WTC11 (cell line): Measurements from ENCODE around the gene MED12L. TPM values are rescaled to one million over a fixed set of nuclear protein-coding genes. Genes with fewer than 3 reads are reported as not detected.

ENCODE experiments used
- ATAC-seq: fragments of 200-7000 bp; cut with Tn5 transposase; 2 replicates; pipeline ENCODE4 v1.10.0; 2021; ENCODE audit warnings: mild to moderate bottlenecking, moderate library complexity
- CTCF ChIA-PET: fragments of 300-600 bp; sonication (Branson Sonifier 250); formaldehyde crosslinking; loops from one replicate; lab custom pipeline; 2021; ENCODE audit warnings: antibody characterized with exemption; lab: Charles Lee
- POLR2A ChIA-PET: fragments of 350-600 bp; sonication (Branson Sonifier 250); formaldehyde crosslinking; loops from one replicate; lab custom pipeline; 2021; ENCODE audit warnings: antibody characterized with exemption; lab: Charles Lee
- DNase-seq: peaks from one replicate; pipeline ENCODE4 v3.0.0; 2021; ENCODE audit warnings: low spot score
- H3K27ac Mint-ChIP-seq: 2 replicates; pipeline ENCODE4 v1.8.0; 2021; ENCODE audit warnings: mixed read lengths
- H3K27me3 Mint-ChIP-seq: 2 replicates; pipeline ENCODE4 v1.8.0; 2021; ENCODE audit warnings: low read depth, mild to moderate bottlenecking, moderate library complexity, mixed read lengths
- H3K36me3 Mint-ChIP-seq: 2 replicates; pipeline ENCODE4 v1.8.0; 2021; ENCODE audit warnings: mixed read lengths
- H3K4me1 Mint-ChIP-seq: 2 replicates; pipeline ENCODE4 v1.8.0; 2022; ENCODE audit warnings: mixed read lengths
- H3K4me3 Mint-ChIP-seq: 2 replicates; pipeline ENCODE4 v1.8.0; 2021; ENCODE audit warnings: mild to moderate bottlenecking, moderate library complexity, mixed read lengths
- H3K9me3 Mint-ChIP-seq: 2 replicates; pipeline ENCODE4 v1.8.0; 2021; ENCODE audit warnings: mixed read lengths
- ATF1 ChIP-seq: sonication (generic); formaldehyde crosslinking; IDR thresholded peaks from 2 replicates; pipeline ENCODE4 v1.8.1; 2023; ENCODE audit warnings: mild to moderate bottlenecking, moderate library complexity, missing genetic modification reagents
- CBFB ChIP-seq: sonication (generic); formaldehyde crosslinking; IDR thresholded peaks from 2 replicates; pipeline ENCODE4 v1.8.1; 2022; ENCODE audit warnings: mild to moderate bottlenecking, low read depth, missing genetic modification reagents
- CREM ChIP-seq: sonication (generic); formaldehyde crosslinking; IDR thresholded peaks from 2 replicates; pipeline ENCODE4 v1.8.1; 2022; ENCODE audit warnings: mild to moderate bottlenecking, missing genetic modification reagents, moderate library complexity
- ESRRA ChIP-seq: sonication (generic); formaldehyde crosslinking; IDR thresholded peaks from 2 replicates; pipeline ENCODE4 v1.8.1; 2022; ENCODE audit warnings: mild to moderate bottlenecking, missing genetic modification reagents, borderline replicate concordance
- FOXP1 ChIP-seq: sonication (generic); formaldehyde crosslinking; IDR thresholded peaks from 2 replicates; pipeline ENCODE4 v1.8.0; 2022; ENCODE audit warnings: missing genetic modification reagents, mild to moderate bottlenecking, moderate library complexity, borderline replicate concordance
- GABPB1 ChIP-seq: sonication (generic); formaldehyde crosslinking; IDR thresholded peaks from 2 replicates; pipeline ENCODE4 v1.8.1; 2023; ENCODE audit warnings: mild to moderate bottlenecking, missing genetic modification reagents
- GTF2I ChIP-seq: fragments of 250-450 bp; sonication (Bioruptor Pico); conservative IDR thresholded peaks from 2 replicates; pipeline ENCODE4 v1.4.0; 2021; ENCODE audit warnings: mild to moderate bottlenecking
- IRF2 ChIP-seq: sonication (generic); formaldehyde crosslinking; IDR thresholded peaks from 2 replicates; pipeline ENCODE4 v1.8.0; 2022; ENCODE audit warnings: low read depth, missing genetic modification reagents, borderline replicate concordance
- JUN ChIP-seq: sonication (generic); formaldehyde crosslinking; IDR thresholded peaks from 2 replicates; pipeline ENCODE4 v1.8.0; 2023; ENCODE audit warnings: mild to moderate bottlenecking, missing genetic modification reagents
- KAT7 ChIP-seq: sonication (generic); formaldehyde crosslinking; IDR thresholded peaks from 2 replicates; pipeline ENCODE4 v1.8.1; 2023; ENCODE audit warnings: missing genetic modification reagents, mild to moderate bottlenecking, borderline replicate concordance
- OVOL2 ChIP-seq: fragments of 250-450 bp; sonication (Bioruptor Pico); IDR thresholded peaks from 2 replicates; pipeline ENCODE4 v1.9.0; 2021; ENCODE audit warnings: mild to moderate bottlenecking, borderline replicate concordance
- PRDM15 ChIP-seq: sonication (generic); formaldehyde crosslinking; IDR thresholded peaks from 2 replicates; pipeline ENCODE4 v1.8.0; 2022; ENCODE audit warnings: missing genetic modification reagents
- RORB ChIP-seq: fragments of 250-450 bp; sonication (Bioruptor Pico); IDR thresholded peaks from 2 replicates; pipeline ENCODE4 v1.9.0; 2021; ENCODE audit warnings: mild to moderate bottlenecking
- SMAD3 ChIP-seq: sonication (generic); formaldehyde crosslinking; IDR thresholded peaks from 2 replicates; pipeline ENCODE4 v1.8.0; 2022; ENCODE audit warnings: missing genetic modification reagents, mild to moderate bottlenecking, borderline replicate concordance
- ZBTB43 ChIP-seq: sonication (generic); formaldehyde crosslinking; IDR thresholded peaks from 2 replicates; pipeline ENCODE4 v1.8.1; 2023; ENCODE audit warnings: mild to moderate bottlenecking, missing genetic modification reagents
- ZNF396 ChIP-seq: fragments of 250-450 bp; sonication (Bioruptor Pico); IDR thresholded peaks from 2 replicates; pipeline ENCODE4 v1.8.0; 2021; ENCODE audit warnings: mild to moderate bottlenecking, moderate library complexity, borderline replicate concordance
- ZNF416 ChIP-seq: fragments of 250-450 bp; sonication (Bioruptor Pico); IDR thresholded peaks from 2 replicates; pipeline ENCODE4 v1.9.0; 2021; ENCODE audit warnings: mild to moderate bottlenecking, inconsistent platforms
- total RNA-seq: library from RNA; stranded (reverse); gene quantifications from 3 replicates; pipeline ENCODE4 v1.2.3, GENCODE V29; 2021
- TF ChIP-seq, protein P1 (sequence below): sonication (generic); formaldehyde crosslinking; IDR thresholded peaks from 2 replicates; pipeline ENCODE4 v1.8.1; 2023; ENCODE audit warnings: mild to moderate bottlenecking, moderate library complexity, missing genetic modification reagents
- TF ChIP-seq, protein P2 (sequence below): fragments of 250-450 bp; sonication (Bioruptor Pico); conservative IDR thresholded peaks from 2 replicates; pipeline ENCODE4 v1.9.0; 2021; ENCODE audit warnings: mild to moderate bottlenecking

Gene MED12L
- total RNA-seq, 1 experiment from 2014 or later = 27.4 TPM

GRCh38 chr3:151201051-151201730, 115.7 kb downstream of the MED12L start:
- Mint-ChIP-seq H3K4me1 (peaks cover 2% of the 10 kb centered on the region; the same call in 1 of the 2 replicates), H3K27ac (no peak overlapping the region), H3K36me3 (peaks cover 3% of the 10 kb centered on the region; the same call in 1 of the 2 replicates), H3K9me3 (no peaks in the 10 kb centered on the region), H3K27me3 (no peaks in the 10 kb centered on the region), H3K4me3 (no peak overlapping the region)
- no peak for DNase-seq
- CTCF ChIA-PET = interaction anchor here (1.6 kb wide), 1 partner anchor 126 kb away, joined by 3 read pairs; no protein-coding TSS in a partner anchor
- no peak for TF ChIP-seq CBFB (CRISPR knock-in tag)
- no peak for TF ChIP-seq IRF2 (CRISPR knock-in tag)
- POLR2A ChIA-PET = no interaction called here
- ATAC-seq = no peak

DNA sequence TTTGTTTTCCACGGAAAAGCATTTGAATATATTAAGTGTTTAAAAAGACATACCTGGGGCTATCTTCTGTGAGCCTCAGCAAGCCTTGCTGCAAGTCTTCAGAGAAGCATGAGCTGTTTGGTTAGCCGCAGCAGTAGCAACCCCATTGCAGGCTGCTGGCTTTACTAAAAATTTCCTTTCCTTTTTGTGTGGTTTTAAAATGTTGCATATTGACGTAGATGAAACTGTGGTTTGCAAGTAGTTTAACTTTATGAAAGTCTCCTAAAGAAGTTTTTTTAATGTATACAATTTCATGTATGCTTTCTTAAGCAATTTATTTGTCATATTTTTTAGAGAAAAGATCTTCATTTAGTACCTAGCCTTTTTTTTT, 117.6 kb downstream of the MED12L start, which contains the start of gene GPR171:
Gene GPR171, minus strand, starts transcription at position 166 of the 370 bp plus-strand sequence. CDS start 3,830 bp downstream, outside the sequence.
- Mint-ChIP-seq H3K36me3 (peaks cover 3% of the 10 kb centered on the region; the same call in 1 of the 2 replicates), H3K27me3 (no peaks in the 10 kb centered on the region), H3K4me3 (no peak within 1 kb of the TSS), H3K9me3 (no peaks in the 10 kb centered on the region), H3K4me1 (peaks cover 7% of the 10 kb centered on the region), H3K27ac (no peak within 1 kb of the TSS)
- DNase-seq (no peak), ATAC-seq (no peak)
- POLR2A ChIA-PET = interaction anchor here (0.5 to 0.6 kb wide), 2 partner anchors 34 to 597 kb away, joined by 4 to 5 read pairs; no protein-coding TSS in a partner anchor
- no peak for TF ChIP-seq GABPB1 (CRISPR knock-in tag)
- TF ChIP-seq GTF2I (CRISPR knock-in tag) = no peak
- no peak for TF ChIP-seq ZNF396 (CRISPR knock-in tag)
- no peak for TF ChIP-seq CREM
- TF ChIP-seq, protein P1, sequence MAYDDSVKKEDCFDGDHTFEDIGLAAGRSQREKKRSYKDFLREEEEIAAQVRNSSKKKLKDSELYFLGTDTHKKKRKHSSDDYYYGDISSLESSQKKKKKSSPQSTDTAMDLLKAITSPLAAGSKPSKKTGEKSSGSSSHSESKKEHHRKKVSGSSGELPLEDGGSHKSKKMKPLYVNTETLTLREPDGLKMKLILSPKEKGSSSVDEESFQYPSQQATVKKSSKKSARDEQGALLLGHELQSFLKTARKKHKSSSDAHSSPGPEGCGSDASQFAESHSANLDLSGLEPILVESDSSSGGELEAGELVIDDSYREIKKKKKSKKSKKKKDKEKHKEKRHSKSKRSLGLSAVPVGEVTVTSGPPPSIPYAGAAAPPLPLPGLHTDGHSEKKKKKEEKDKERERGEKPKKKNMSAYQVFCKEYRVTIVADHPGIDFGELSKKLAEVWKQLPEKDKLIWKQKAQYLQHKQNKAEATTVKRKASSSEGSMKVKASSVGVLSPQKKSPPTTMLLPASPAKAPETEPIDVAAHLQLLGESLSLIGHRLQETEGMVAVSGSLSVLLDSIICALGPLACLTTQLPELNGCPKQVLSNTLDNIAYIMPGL = no peak
- TF ChIP-seq, protein P2, sequence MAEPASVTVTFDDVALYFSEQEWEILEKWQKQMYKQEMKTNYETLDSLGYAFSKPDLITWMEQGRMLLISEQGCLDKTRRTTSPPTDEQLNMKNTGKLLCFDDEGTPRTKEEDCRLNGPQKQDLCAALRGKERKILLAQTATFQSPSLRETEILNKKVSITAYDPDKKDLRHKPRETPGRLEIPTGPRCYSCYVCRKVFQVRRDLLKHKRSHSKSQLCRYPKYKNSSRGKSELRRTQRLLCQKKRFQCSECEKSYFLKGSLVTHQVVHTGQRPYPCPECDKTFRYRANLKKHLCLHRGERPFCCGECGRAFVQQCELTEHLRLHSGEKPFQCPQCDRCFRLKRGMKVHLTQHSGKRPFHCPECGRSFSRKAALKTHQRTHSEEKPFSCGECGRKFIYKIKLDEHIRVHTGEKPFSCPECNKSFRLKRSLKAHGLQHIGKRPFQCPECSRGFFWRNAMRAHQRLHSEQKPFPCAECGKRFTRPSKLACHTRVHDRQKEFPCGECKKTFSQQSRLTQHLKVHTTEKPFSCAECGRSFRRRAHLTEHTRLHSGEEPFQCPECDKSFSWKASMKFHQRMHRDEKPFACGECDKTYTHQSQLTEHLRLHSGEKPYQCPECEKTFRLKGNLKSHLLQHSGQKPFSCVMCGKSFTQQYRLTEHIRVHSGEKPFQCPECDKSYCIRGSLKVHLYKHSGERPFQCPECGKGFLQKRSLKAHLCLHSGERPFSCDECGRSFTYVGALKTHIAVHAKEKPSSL (CRISPR knock-in tag) = no peak
- no peak for TF ChIP-seq KAT7 (CRISPR knock-in tag)
- no peak for TF ChIP-seq JUN (CRISPR knock-in tag)
- no peak for TF ChIP-seq RORB (CRISPR knock-in tag)
- no peak for TF ChIP-seq PRDM15
- TF ChIP-seq ESRRA (CRISPR knock-in tag) = no peak
- TF ChIP-seq ZNF416 = no peak
- no peak for TF ChIP-seq OVOL2 (CRISPR knock-in tag)
- no peak for TF ChIP-seq ZBTB43 (CRISPR knock-in tag)
- TF ChIP-seq FOXP1 (CRISPR knock-in tag) = no peak
- TF ChIP-seq SMAD3 (CRISPR knock-in tag) = no peak
- TF ChIP-seq ATF1 = no peak
- CTCF ChIA-PET = no interaction called here
